HPDE6-E6E7 (cell line): ENCODE data around the gene UGT1A8.

Experiments
- DNase-seq: peaks from one replicate; pipeline ENCODE4 v3.0.0; 2011; ENCODE audit warnings: missing footprints; ENCODE audit errors: extremely low spot score

Gene UGT1A8

GRCh38 chr2:233764264-233764663, 146.8 kb downstream of the UGT1A8 start:
- no peak for DNase-seq

- DNase-seq = no peak
Measured at GRCh38 chr2:233764761-233765160, 147.3 kb downstream of the UGT1A8 start.

- DNase-seq = no peak
Measured at GRCh38 chr2:233766416-233766815, 149.0 kb downstream of the UGT1A8 start.

- DNase-seq = no peak
Measured at GRCh38 chr2:233768076-233768475, 150.6 kb downstream of the UGT1A8 start.

- DNase-seq = no peak
Measured at GRCh38 chr2:233769260-233769659, 151.8 kb downstream of the UGT1A8 start.

- DNase-seq = no peak
Measured at GRCh38 chr2:233772153-233772552, 154.7 kb downstream of the UGT1A8 start.

- DNase-seq = no peak
Measured at GRCh38 chr2:233772583-233772982, 155.2 kb downstream of the UGT1A8 start.

GRCh38 chr2:233773854-233774253, 156.4 kb downstream of the UGT1A8 start:
- DNase-seq = no peak

GRCh38 chr2:233775414-233775813, 158.0 kb downstream of the UGT1A8 start:
- no peak for DNase-seq

- DNase-seq = no peak
Measured at GRCh38 chr2:233778030-233778429, 160.6 kb downstream of the UGT1A8 start, which contains the start of gene MROH2A. MROH2A (plus strand) TSS chr2:233778330; CDS start chr2:233779359, 1,029 bp downstream.

- DNase-seq = no peak
Measured at GRCh38 chr2:233779722-233780121, 162.3 kb downstream of the UGT1A8 start.

- no peak for DNase-seq
Measured at GRCh38 chr2:233780771-233781170, 163.3 kb downstream of the UGT1A8 start.

- DNase-seq = no peak
Measured at GRCh38 chr2:233789554-233789953, 172.1 kb downstream of the UGT1A8 start.

GRCh38 chr2:233791151-233791882, 173.9 kb downstream of the UGT1A8 start:
- no peak for DNase-seq

- no peak for DNase-seq
Measured at GRCh38 chr2:233791883-233792329, 174.5 kb downstream of the UGT1A8 start.

- no peak for DNase-seq
Measured at GRCh38 chr2:233792720-233793119, 175.3 kb downstream of the UGT1A8 start.

GRCh38 chr2:233793465-233794127, 176.2 kb downstream of the UGT1A8 start:
- DNase-seq = no peak

GRCh38 chr2:233794128-233794658, 176.8 kb downstream of the UGT1A8 start:
- DNase-seq = no peak

GRCh38 chr2:233795735-233796171, 178.3 kb downstream of the UGT1A8 start:
- DNase-seq = no peak

GRCh38 chr2:233796254-233796653, 178.8 kb downstream of the UGT1A8 start:
- DNase-seq = no peak

GRCh38 chr2:233798335-233799086, 181.1 kb downstream of the UGT1A8 start:
- no peak for DNase-seq

- no peak for DNase-seq
Measured at GRCh38 chr2:233799087-233799665, 181.7 kb downstream of the UGT1A8 start.
